HG03135 (cell line): ENCODE results near the gene ECM2.

Experiments used
- ATAC-seq: cut with Tn5 transposase; IDR thresholded peaks from one replicate; pipeline ENCODE4 v1.9.1; 2021; ENCODE audit warnings: mild to moderate bottlenecking, moderate library complexity; ENCODE audit not compliant: unreplicated experiment

Gene ECM2

DNA sequence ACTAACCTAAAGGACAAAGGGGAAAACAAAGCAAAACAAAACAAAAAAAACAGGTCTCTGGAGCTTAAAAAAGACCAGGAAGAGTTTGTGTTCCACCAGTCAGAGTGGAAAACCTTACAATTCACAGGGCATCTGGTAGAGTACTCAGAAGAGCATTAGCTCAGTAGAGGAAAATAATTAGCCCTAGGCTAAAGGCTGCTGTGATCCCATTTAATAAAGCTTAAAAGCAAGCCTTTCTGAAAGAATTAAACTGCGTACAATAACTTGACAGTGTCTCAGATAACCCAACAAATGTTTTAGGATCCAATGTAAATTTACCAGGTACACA is 7.3 kb downstream of the ECM2 start:
- no peak for ATAC-seq

DNA sequence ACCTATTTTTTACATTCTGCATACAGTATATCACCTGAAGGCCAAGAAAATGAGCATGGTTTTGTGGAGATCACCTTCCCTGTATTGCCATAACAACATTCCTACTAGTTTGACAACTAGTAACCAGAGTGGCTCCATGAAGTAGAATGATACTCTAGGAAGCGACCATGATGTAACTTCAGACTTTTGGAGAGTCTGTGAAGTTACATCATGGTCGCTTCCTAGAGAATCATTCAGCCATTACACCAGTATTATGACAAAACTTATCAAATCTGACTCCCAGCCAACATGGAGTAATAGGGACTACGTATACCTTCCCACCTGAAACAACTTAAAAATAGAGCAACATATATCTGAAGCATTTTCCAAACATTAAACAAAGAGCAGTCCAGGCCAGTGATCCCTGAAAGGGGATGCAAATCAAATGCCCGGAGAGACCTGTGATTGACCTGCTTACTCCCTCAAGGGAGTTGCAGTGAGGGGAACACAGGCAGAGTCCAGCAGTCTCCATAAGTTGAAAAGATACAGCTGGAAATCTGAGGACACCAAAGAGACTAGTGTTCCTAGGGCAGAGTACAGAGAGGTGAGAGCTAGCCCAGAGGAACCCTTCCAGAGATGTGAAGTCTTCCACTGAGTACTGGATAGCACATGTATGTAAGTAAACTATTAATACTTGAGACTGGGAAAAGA is 7.8 kb downstream of the ECM2 start:
- no peak for ATAC-seq

GRCh38 chr9:92527291-92527828 is 8.4 kb downstream of the ECM2 start:
- no peak for ATAC-seq

- no peak for ATAC-seq
Observed at GRCh38 chr9:92525306-92525705, 10.5 kb downstream of the ECM2 start.

DNA sequence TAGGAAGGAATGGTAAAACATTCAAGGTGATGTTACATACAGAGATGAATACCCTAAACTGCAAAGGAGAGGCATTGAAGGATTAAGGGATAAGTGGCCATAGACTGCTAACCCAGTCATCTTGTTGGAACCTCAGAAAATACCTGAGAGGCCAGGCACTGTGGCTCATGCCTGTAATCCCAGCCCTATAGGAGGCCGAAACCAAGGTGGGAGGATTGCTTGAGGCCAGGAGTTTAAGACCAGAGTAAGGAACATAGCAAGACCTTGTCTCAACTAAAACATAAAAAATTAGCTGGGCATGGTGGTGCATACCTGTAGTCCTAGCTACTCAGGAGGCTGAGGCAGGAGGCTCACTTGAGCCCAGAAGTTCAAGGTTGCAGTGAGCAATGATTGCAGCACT is 10.9 kb downstream of the ECM2 start:
- no peak for ATAC-seq

DNA sequence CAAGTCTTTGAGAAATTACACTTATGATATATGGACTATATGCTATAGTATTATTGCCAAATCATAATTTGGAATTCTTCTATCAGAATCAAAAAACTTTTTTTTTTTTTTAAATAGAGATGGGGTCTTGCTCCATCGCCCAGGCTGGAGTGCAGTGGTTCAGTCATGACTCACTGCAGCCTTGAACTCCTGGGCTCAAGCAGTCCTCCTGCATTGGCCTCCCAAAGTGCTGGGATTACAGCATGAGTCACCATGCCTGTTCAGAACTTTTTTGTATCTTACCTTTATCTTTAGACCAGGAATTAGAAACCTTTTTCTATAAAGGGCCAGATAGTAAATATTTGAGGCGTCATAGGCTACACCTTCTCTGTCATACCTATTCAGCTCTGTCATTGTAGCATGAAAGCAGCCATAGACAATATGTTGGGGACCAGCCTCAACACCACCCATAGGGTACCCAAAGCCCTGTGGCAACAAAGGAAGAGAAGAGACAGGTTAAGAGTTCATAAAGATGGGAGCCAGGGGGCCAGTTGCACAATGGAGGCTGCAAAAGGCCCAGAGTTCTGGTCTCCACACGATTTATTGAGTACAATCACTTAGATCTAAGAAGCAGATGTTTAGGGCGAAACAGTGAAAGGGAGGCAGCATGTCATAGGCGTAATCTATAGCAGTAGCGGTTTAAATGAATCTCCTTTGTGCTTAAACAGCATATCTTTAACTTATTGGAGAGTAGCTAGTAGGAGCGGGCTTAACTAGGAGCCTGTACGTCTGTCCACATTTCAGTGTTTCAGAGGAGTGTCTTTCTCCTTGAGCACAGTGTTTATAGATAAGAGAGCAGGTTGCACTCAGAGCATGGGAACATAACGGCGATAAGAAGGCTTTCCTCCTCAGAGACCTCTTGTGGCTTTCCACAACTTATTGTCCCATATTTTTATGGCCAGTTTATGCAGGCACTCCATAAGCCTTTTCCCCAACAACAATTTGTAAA is 12.5 kb downstream of the ECM2 start:
- no peak for ATAC-seq

- no peak for ATAC-seq
Observed at GRCh38 chr9:92520837-92521236, 15.0 kb downstream of the ECM2 start.

- no peak for ATAC-seq
Observed at GRCh38 chr9:92518199-92518598, 17.6 kb downstream of the ECM2 start.

- no peak for ATAC-seq
Observed at GRCh38 chr9:92517046-92517445, 18.7 kb downstream of the ECM2 start.

- no peak for ATAC-seq
Observed at GRCh38 chr9:92516521-92516920, 19.3 kb downstream of the ECM2 start.

DNA sequence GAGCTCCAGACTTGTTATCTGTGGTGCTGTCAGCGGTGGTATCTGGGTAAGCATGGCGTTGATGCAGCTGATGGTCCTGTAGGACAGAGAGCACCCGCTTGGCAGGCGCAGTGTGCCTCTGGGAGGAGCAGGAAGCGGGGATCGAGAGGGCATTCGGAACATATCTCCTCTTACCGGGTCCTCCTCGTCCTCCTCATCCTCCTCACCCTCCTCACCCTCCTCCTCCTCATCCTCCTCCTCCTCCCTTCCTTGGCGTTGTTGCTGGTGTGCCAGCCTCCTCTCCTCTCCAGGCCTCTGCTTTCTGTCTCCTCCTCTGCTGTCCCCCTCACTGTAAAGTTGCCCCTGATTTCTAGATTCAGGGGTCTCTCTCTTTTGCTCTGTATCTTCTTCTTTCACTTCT is 21.2 kb downstream of the ECM2 start:
- no peak for ATAC-seq

DNA sequence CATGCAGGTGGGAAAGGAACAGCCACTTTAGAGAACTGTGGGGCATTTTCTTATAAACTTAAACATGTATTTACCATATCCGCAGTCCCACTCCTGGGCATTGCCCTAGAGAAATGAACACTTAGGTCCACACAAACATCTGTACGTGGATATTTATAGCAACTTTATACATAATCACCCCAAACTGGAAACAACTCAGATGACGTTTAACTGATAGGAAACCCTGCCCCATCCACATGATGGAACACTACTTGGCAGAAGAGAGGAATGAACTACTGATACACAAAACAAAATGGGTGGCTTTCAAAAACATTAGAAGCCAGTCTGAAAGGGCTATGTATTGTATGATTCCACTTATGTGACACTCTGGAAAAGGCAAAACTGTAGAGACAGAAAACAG is 22.4 kb downstream of the ECM2 start:
- no peak for ATAC-seq

- ATAC-seq = no peak
Observed at GRCh38 chr9:92512622-92513021, 23.2 kb downstream of the ECM2 start.

GRCh38 chr9:92510747-92511146 is 25.0 kb downstream of the ECM2 start:
- ATAC-seq = no peak

DNA sequence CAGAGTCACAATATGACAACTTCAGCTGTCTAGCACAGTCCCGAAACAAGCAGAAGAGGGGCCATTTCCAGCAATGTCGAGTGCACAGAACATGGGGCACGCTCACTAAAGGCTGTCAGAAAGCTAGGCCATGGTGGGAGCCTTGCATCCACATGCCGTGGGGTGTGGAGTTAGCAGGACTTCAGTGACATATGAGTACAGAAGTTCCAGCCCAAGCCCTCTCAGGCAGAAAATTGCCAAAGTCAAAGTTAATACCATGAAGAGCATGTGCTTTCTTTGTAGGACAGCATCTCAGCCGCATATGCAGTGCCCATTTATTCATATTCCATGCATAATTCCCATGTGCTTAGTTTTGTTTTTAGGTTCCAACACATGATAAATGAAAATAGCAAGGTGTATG is 26.7 kb downstream of the ECM2 start:
- no peak for ATAC-seq

GRCh38 chr9:92508018-92508820 is 27.6 kb downstream of the ECM2 start:
- no peak for ATAC-seq

GRCh38 chr9:92507496-92507895 is 28.3 kb downstream of the ECM2 start:
- no peak for ATAC-seq

- ATAC-seq = no peak
Observed at GRCh38 chr9:92507005-92507404, 28.8 kb downstream of the ECM2 start.

DNA sequence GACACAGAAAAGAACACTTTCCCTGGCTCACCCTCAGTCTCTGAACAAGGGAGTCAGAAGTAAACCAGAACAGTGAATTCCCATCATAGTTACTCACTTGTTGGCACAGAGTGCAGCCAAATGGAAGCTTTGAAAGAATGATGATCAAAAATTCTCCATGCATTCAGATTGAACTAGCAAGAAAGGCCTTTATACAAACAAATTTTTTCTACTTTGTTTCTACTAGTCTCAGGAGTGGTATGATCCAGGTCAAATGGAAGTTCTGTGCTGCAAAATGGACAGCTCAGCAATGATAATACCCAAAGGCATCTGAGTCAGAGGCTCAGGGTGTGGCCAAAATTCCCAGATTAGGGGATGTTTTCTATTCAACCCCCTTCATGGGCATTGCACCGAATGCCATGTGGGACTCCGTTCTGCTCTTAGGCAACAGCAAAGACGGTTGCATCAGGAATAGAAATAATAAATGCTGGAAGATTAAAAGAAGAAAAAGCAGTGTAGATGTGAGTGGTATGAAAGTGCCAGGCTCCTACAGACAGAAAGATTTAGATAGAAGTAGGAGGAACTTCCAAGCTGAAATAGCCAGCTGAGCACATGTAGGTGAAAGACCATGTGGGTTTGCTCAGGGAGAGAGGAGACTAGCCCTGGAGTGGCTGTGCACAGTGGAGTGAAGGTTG is 29.5 kb downstream of the ECM2 start:
- ATAC-seq = no peak

DNA sequence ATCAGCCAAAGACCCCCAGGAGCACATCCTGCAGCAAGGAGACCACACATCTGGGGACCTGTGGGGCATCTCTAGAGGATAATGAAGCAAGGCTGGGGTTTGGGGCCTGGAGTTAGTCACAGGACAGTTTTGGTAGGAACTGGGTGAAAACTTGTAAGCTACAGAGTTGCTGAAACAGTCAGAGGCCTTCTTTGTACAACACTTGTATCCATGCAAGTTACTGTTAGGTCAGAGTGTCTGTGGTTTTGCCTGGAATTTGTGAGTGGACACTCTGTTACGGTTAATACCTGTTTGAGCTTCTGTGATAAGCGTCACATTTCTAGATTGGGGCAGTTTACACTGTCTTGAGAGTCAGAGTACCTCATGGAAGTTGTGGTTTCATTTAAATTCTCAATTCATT is 30.9 kb downstream of the ECM2 start:
- no peak for ATAC-seq

DNA sequence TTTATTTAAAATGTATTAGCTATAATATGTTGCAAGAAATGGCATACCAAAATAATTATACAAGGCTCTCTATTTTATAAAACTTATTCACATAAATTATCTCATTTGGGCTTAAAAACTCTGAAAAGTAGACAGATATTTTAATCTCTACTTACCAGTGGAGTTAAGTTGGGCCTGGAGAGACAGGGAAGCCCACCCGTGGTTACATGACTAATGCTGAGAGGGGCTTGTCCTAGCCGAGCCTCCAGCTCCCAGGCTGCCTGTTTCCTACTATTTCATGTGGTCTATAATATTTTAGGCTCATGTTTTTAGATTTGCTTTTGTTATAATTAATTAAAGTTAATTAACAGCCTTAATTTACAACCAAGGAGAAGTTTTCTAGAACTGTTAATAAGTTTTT is 32.6 kb downstream of the ECM2 start:
- ATAC-seq = no peak
